Measurements from ENCODE around the gene BSPRY.

Gene BSPRY

GRCh38 chr9:113349445-113350094 is at the start of gene BSPRY:
TSS of gene BSPRY (plus strand) at chr9:113349541. CDS start at chr9:113349580, 39 bp downstream.
- DNase-seq (ENCODE audit: low read depth in 1 of 2, low spot score in 1 of 2): no peak

- DNase-seq (ENCODE audit: low read depth in 1 of 2, low spot score in 1 of 2): no peak
Measured at GRCh38 chr9:113299800-113300292, 49.5 kb upstream of the BSPRY start.

GRCh38 chr9:113301548-113301947 is 47.8 kb upstream of the BSPRY start:
- no peak for DNase-seq (ENCODE audit: low read depth in 1 of 2, low spot score in 1 of 2)

- DNase-seq (ENCODE audit: low read depth in 1 of 2, low spot score in 1 of 2): no peak
Measured at GRCh38 chr9:113302792-113303418, 46.4 kb upstream of the BSPRY start, which contains the start of gene RNF183. TSS of gene RNF183 (minus strand) at chr9:113303376. CDS start at chr9:113298184, 5,192 bp downstream.

GRCh38 chr9:113306566-113306965 is 42.8 kb upstream of the BSPRY start:
- DNase-seq (ENCODE audit: low read depth in 1 of 2, low spot score in 1 of 2): no peak

GRCh38 chr9:113307396-113307975 is 41.9 kb upstream of the BSPRY start:
- DNase-seq (ENCODE audit: low read depth in 1 of 2, low spot score in 1 of 2): no peak

- no peak for DNase-seq (ENCODE audit: low read depth in 1 of 2, low spot score in 1 of 2)
Measured at GRCh38 chr9:113309204-113309813, 40.0 kb upstream of the BSPRY start.

GRCh38 chr9:113310538-113310937 is 38.8 kb upstream of the BSPRY start:
- no peak for DNase-seq (ENCODE audit: low read depth in 1 of 2, low spot score in 1 of 2)

- no peak for DNase-seq (ENCODE audit: low read depth in 1 of 2, low spot score in 1 of 2)
Measured at GRCh38 chr9:113311961-113312360, 37.4 kb upstream of the BSPRY start.

GRCh38 chr9:113313261-113313660 is 36.1 kb upstream of the BSPRY start:
- DNase-seq (ENCODE audit: low read depth in 1 of 2, low spot score in 1 of 2): no peak

- no peak for DNase-seq (ENCODE audit: low read depth in 1 of 2, low spot score in 1 of 2)
Measured at GRCh38 chr9:113315231-113315630, 34.1 kb upstream of the BSPRY start.

GRCh38 chr9:113316030-113316429 is 33.3 kb upstream of the BSPRY start:
- no peak for DNase-seq (ENCODE audit: low read depth in 1 of 2, low spot score in 1 of 2)

GRCh38 chr9:113317777-113318176 is 31.6 kb upstream of the BSPRY start:
- DNase-seq (ENCODE audit: low read depth in 1 of 2, low spot score in 1 of 2): no peak

- no peak for DNase-seq (ENCODE audit: low read depth in 1 of 2, low spot score in 1 of 2)
Measured at GRCh38 chr9:113319054-113319453, 30.3 kb upstream of the BSPRY start.

- no peak for DNase-seq (ENCODE audit: low read depth in 1 of 2, low spot score in 1 of 2)
Measured at GRCh38 chr9:113320051-113320450, 29.3 kb upstream of the BSPRY start.

GRCh38 chr9:113322671-113323070 is 26.7 kb upstream of the BSPRY start:
- DNase-seq (ENCODE audit: low read depth in 1 of 2, low spot score in 1 of 2): no peak

- no peak for DNase-seq (ENCODE audit: low read depth in 1 of 2, low spot score in 1 of 2)
Measured at GRCh38 chr9:113326230-113326629, 23.1 kb upstream of the BSPRY start.

GRCh38 chr9:113328045-113328782 is 21.1 kb upstream of the BSPRY start:
- no peak for DNase-seq (ENCODE audit: low read depth in 1 of 2, low spot score in 1 of 2)

GRCh38 chr9:113331780-113332179 is 17.6 kb upstream of the BSPRY start:
- no peak for DNase-seq (ENCODE audit: low read depth in 1 of 2, low spot score in 1 of 2)

GRCh38 chr9:113337714-113338113 is 11.6 kb upstream of the BSPRY start:
- DNase-seq (ENCODE audit: low read depth in 1 of 2, low spot score in 1 of 2): no peak

- peak; percentile 68 to 70 for DNase-seq (ENCODE audit: low read depth in 1 of 2, low spot score in 1 of 2)
Measured at GRCh38 chr9:113340011-113340699, 9.2 kb upstream of the BSPRY start, which contains the start of gene WDR31. TSS of gene WDR31 (minus strand) at chr9:113340275. CDS start at chr9:113332022, 8,253 bp downstream.

All from activated T-helper 1 cell treated with anti-CD3 and anti-CD28 coated beads, Interleukin-2, amount 50 U/mL, for 16 hours (primary cell).